SU-DHL-6 (cell line): ENCODE data around the gene ATRNL1.

Source experiments
- H2AFZ ChIP-seq: fragments of 200-600 bp; sonication (generic); 2 replicates; pipeline ENCODE4 v1.6.1; 2014; ENCODE audit warnings: low read depth, mild to moderate bottlenecking, moderate library complexity, mixed read lengths, antibody characterized with exemption, low read length; ENCODE audit not compliant: severe bottlenecking
- H3F3A ChIP-seq: fragments of 200-600 bp; shearing (Covaris generic); 2 replicates; pipeline ENCODE4 v1.6.0; 2016; ENCODE audit warnings: antibody characterized with exemption, mild to moderate bottlenecking; ENCODE audit not compliant: insufficient read depth
- H3K27ac ChIP-seq: fragments of 200-600 bp; sonication (generic); 2 replicates; pipeline ENCODE4 v1.5.1; 2016; ENCODE audit warnings: low read depth, mild to moderate bottlenecking, low read length, moderate library complexity, mixed read lengths
- H3K27me3 ChIP-seq: fragments of 200-600 bp; sonication (generic), shearing (Covaris generic); 2 replicates; pipeline ENCODE4 v1.6.0; 2014; ENCODE audit warnings: mild to moderate bottlenecking, low read length
- H3K36me3 ChIP-seq: fragments of 200-600 bp; sonication (generic); 2 replicates; pipeline ENCODE4 v1.6.1; 2014; ENCODE audit warnings: mild to moderate bottlenecking, low read length, mixed read lengths
- H3K4me2 ChIP-seq: fragments of 300-600, 200-600 bp; shearing (Covaris generic), sonication (generic); 2 replicates; pipeline ENCODE4 v1.6.0; 2014; ENCODE audit warnings: low read length, low read depth, mild to moderate bottlenecking; ENCODE audit not compliant: poor library complexity, severe bottlenecking
- H3K4me3 ChIP-seq: fragments of 200-600 bp; sonication (generic); 2 replicates; pipeline ENCODE4 v1.5.1; 2014; ENCODE audit warnings: antibody characterized with exemption, low read length, mild to moderate bottlenecking, mixed read lengths; ENCODE audit not compliant: insufficient read depth, poor library complexity, severe bottlenecking
- H3K79me2 ChIP-seq: fragments of 200-600 bp; sonication (generic); 2 replicates; pipeline ENCODE4 v1.6.1; 2014; ENCODE audit warnings: mild to moderate bottlenecking, low read length, moderate library complexity; ENCODE audit not compliant: insufficient read depth
- H3K9ac ChIP-seq: fragments of 200-600 bp; sonication (generic); 2 replicates; pipeline ENCODE4 v1.7.0; 2014; ENCODE audit warnings: mild to moderate bottlenecking, low read length
- H3K9me2 ChIP-seq: fragments of 200-600 bp; sonication (generic); replicated peaks from 2 replicates; pipeline ENCODE4 v1.6.1; 2014; ENCODE audit warnings: low read length; ENCODE audit not compliant: insufficient read depth
- H3K9me3 ChIP-seq: fragments of 200-600 bp; sonication (generic); 2 replicates; pipeline ENCODE4 v1.6.1; 2014; ENCODE audit warnings: low read length, mixed read lengths; ENCODE audit not compliant: insufficient read depth
- H4K20me1 ChIP-seq: fragments of 200-600 bp; sonication (generic); 2 replicates; pipeline ENCODE4 v1.6.1; 2014; ENCODE audit warnings: low read depth, mild to moderate bottlenecking, antibody characterized with exemption, low read length, moderate library complexity, mixed read lengths
- CTCF ChIP-seq: fragments of 200-600 bp; sonication (generic); IDR thresholded peaks from one replicate; pipeline ENCODE4 v1.5.1; 2017; ENCODE audit warnings: antibody characterized with exemption, mild to moderate bottlenecking, low read length, moderate library complexity; ENCODE audit not compliant: insufficient read depth, poor library complexity, severe bottlenecking
- EZH2phosphoT487 ChIP-seq: fragments of 200-600 bp; sonication (generic), shearing (Covaris generic); conservative IDR thresholded peaks from 2 replicates; pipeline ENCODE4 v1.6.1; 2018; ENCODE audit warnings: mild to moderate bottlenecking, antibody characterized with exemption, low read length, moderate library complexity, mixed read lengths

Gene ATRNL1

GRCh38 chr10:115915429-115915828, 822.3 kb downstream of the ATRNL1 start:
- Histone ChIP-seq H3K36me3 (no peaks in the 10 kb centered on the region), H3K27me3 (no peaks in the 10 kb centered on the region), H3K4me3 (no peak overlapping the region), H4K20me1 (no peaks in the 10 kb centered on the region), H3K9me2 (no peaks in the 10 kb centered on the region), H3K9me3 (no peaks in the 10 kb centered on the region), H3K79me2 (no peaks in the 10 kb centered on the region), H3K9ac (no peak overlapping the region), H3K4me2 (no peak overlapping the region), H3K27ac (no peak overlapping the region), H3F3A (no peaks in the 10 kb centered on the region), H2AFZ (no peak overlapping the region)
- no peak for TF ChIP-seq CTCF

- no peak for TF ChIP-seq CTCF
- no peak for TF ChIP-seq EZH2phosphoT487
- Histone ChIP-seq H4K20me1 (no peaks in the 10 kb centered on the region), H3K27me3 (no peaks in the 10 kb centered on the region), H3K9me3 (no peaks in the 10 kb centered on the region), H3K9ac (no peak overlapping the region), H3K79me2 (no peaks in the 10 kb centered on the region), H3K36me3 (no peaks in the 10 kb centered on the region), H3K4me3 (no peak overlapping the region), H3K4me2 (no peak overlapping the region), H3K9me2 (no peaks in the 10 kb centered on the region), H2AFZ (no peak overlapping the region), H3K27ac (no peak overlapping the region), H3F3A (no peaks in the 10 kb centered on the region)
Observed at GRCh38 chr10:115918812-115919211, 825.6 kb downstream of the ATRNL1 start.

- no peak for TF ChIP-seq EZH2phosphoT487
- no peak for TF ChIP-seq CTCF
- Histone ChIP-seq H4K20me1 (no peaks in the 10 kb centered on the region), H3K9ac (no peak overlapping the region), H3K27ac (no peak overlapping the region), H3F3A (no peaks in the 10 kb centered on the region), H3K4me2 (no peak overlapping the region), H3K9me2 (no peaks in the 10 kb centered on the region), H3K9me3 (no peaks in the 10 kb centered on the region), H3K27me3 (no peaks in the 10 kb centered on the region), H3K4me3 (no peak overlapping the region), H3K36me3 (no peaks in the 10 kb centered on the region), H3K79me2 (no peaks in the 10 kb centered on the region), H2AFZ (no peak overlapping the region)
Observed at GRCh38 chr10:115921795-115922194, 828.6 kb downstream of the ATRNL1 start.

- Histone ChIP-seq H3F3A (no peaks in the 10 kb centered on the region), H3K27ac (no peak overlapping the region), H3K4me2 (no peak overlapping the region), H3K4me3 (no peak overlapping the region), H3K36me3 (no peaks in the 10 kb centered on the region), H3K79me2 (no peaks in the 10 kb centered on the region), H3K27me3 (no peaks in the 10 kb centered on the region), H3K9me2 (no peaks in the 10 kb centered on the region; the same call in 1 of the 2 replicates), H4K20me1 (no peaks in the 10 kb centered on the region), H2AFZ (no peak overlapping the region), H3K9me3 (no peaks in the 10 kb centered on the region), H3K9ac (no peak overlapping the region)
- no peak for TF ChIP-seq EZH2phosphoT487
- TF ChIP-seq CTCF, result no peak
Observed at GRCh38 chr10:115931309-115931708, 838.1 kb downstream of the ATRNL1 start.
